K562 (cell line): ENCODE data around the gene UCP3. TPM values are rescaled to one million over a fixed set of nuclear protein-coding genes. Genes with fewer than 3 reads are reported as not detected.
A peak's percentile ranks its signal among the peaks of the same experiment; 100 is the strongest.

ENCODE experiments used
- C11orf30 ChIP-seq: fragments of 450-650 bp; IDR thresholded peaks from 2 replicates; pipeline ENCODE4 v1.6.1; 2016; ENCODE audit warnings: low read depth, mild to moderate bottlenecking
- CREBBP ChIP-seq: IDR thresholded peaks from one replicate; pipeline ENCODE4 v1.6.1; 2012; ENCODE audit warnings: low read depth, mild to moderate bottlenecking, control low read depth, inconsistent platforms, low read length
- MXI1 ChIP-seq: IDR thresholded peaks from 2 replicates; pipeline ENCODE4 v1.6.1; 2011; ENCODE audit warnings: low read depth, mild to moderate bottlenecking, improper control_type of control experiment, low read length
- MYBL2 ChIP-seq, 2 experiments: fragments of 450-650 bp in 1 of 2; sonication (generic) in 1 of 2; formaldehyde crosslinking in 1 of 2; IDR thresholded peaks; 2 replicates each; pipeline versions ENCODE4 v1.6.1 to v1.8.1; 2017 to 2022; ENCODE audit warnings: borderline replicate concordance in 1 of 2, inconsistent platforms in 1 of 2, low read depth in 1 of 2, mild to moderate bottlenecking in 1 of 2, missing genetic modification reagents in 1 of 2, moderate library complexity in 1 of 2
- RBM14 ChIP-seq: fragments of 200-400 bp; formaldehyde crosslinking; IDR thresholded peaks from 2 replicates; pipeline ENCODE4 v1.6.1; 2018; ENCODE audit warnings: low read depth, mild to moderate bottlenecking, low read length, moderate library complexity, borderline replicate concordance; ENCODE audit not compliant: insufficient read depth
- SP2 ChIP-seq: IDR thresholded peaks from 2 replicates; pipeline ENCODE4 v1.6.1; 2011; ENCODE audit warnings: mild to moderate bottlenecking, low read depth, low read length, moderate library complexity; ENCODE audit not compliant: poor library complexity, severe bottlenecking; ENCODE audit errors: extremely low read depth
- TRIM28 ChIP-seq: fragments of 450-650 bp; IDR thresholded peaks from 2 replicates; pipeline ENCODE4 v1.6.1; 2017
- ZNF175 ChIP-seq: fragments of 200-800 bp; sonication (Bioruptor generic); IDR thresholded peaks from 2 replicates; pipeline ENCODE4 v1.6.1; 2016; ENCODE audit warnings: low read depth, mild to moderate bottlenecking, missing genetic modification characterization, missing compliant biosample characterization
- ZNF3 ChIP-seq: fragments of 250-450 bp; sonication (Bioruptor Pico); IDR thresholded peaks from 2 replicates; pipeline ENCODE4 v1.5.0; 2021; ENCODE audit warnings: mild to moderate bottlenecking, moderate library complexity
- ZNF717 ChIP-seq: fragments of 250-450 bp; sonication (Bioruptor Pico); IDR thresholded peaks from 2 replicates; pipeline ENCODE4 v1.5.0; 2021
- polyA plus RNA-seq, 8 experiments: library from polyadenylated mRNA; depleted of rRNA in 4 of 8; stranded (reverse) in 5 of 8; unstranded in 3 of 8; fragments of >200 nt; fragmentation: Nextera tagmentation in 2 of 8; fragmentation: Illumina TruSeq in 1 of 8; extraction: Ambion mirVana in 2 of 8; extraction: Trizol in 1 of 8; gene quantifications; 2 replicates each; pipeline versions ENCODE4 v1.2.1 to v1.2.3, GENCODE V29; 2011 to 2014; ENCODE audit warnings: inconsistent platforms in 1 of 8, missing spikeins in 1 of 8
- total RNA-seq, 7 experiments: library from RNA; depleted of rRNA in 6 of 7; stranded (reverse); fragments of >200 nt in 6 of 7; fragmentation: Illumina TruSeq in 2 of 7; extraction: Trizol in 2 of 7; gene quantifications; 2 replicates each; pipeline versions ENCODE4 v1.2.1 to v1.2.3, GENCODE V29; 2011 to 2021; ENCODE audit warnings: low replicate concordance in 1 of 7
- TF ChIP-seq, protein P1 (sequence below): fragments of 200-600 bp; sonication (generic); IDR thresholded peaks from one replicate; pipeline ENCODE4 v1.6.1; 2012; ENCODE audit warnings: mild to moderate bottlenecking, low read depth, low read length, inconsistent platforms
- TF ChIP-seq, protein P2 (sequence below): fragments of 450-650 bp; IDR thresholded peaks from 2 replicates; pipeline ENCODE4 v1.6.1; 2016
- TF ChIP-seq, protein P3 (sequence below): IDR thresholded peaks from 3 replicates; pipeline ENCODE4 v1.6.1; 2011; ENCODE audit warnings: borderline replicate concordance, mild to moderate bottlenecking; ENCODE audit not compliant: insufficient read length, insufficient read depth

UCP3 gene
- total and polyA plus RNA-seq, 9 of the 15 experiments (the other 6 are each of a cell fraction or from before 2014, with no cell fraction given): 0.05 to 0.65 (median 0.25) TPM; not detected in 2

DNA sequence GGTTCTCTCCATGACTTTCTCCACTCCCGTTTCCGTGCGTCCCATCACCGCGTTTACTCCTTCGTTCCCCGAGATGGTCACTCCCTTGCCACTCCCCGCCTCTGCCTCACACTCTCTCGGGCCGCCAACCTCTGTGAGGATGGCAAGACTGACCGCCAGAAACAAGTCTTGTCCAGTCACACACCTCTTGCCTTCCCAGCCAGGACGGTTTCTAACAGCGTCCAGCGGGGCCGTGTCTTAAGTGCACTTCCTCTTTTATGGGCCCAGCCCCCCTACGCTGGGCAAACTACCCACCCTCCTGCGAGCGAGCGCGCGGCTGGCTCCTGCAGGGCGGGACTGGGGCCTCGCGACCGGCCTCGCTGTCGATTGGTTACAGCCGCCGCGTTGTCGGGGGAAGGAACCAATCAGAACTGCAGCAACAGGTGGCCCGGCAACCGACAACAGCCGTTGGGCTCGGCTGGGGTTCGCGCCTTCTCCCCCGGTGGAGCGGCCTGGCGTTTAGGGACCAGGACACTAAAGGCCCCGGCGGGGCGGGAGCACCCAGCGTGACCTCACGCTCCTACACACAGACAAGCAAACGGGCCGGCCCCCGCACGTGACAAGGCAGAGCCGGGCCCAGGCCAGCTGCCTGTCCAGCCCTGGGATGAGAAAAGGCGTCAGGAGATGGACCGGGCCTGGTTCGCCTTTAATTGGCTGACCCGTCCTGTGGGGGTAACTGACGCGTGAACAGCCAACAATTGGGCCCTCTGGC lies 25.7 kb downstream of the UCP3 start (continued):
- TF ChIP-seq, protein P1, sequence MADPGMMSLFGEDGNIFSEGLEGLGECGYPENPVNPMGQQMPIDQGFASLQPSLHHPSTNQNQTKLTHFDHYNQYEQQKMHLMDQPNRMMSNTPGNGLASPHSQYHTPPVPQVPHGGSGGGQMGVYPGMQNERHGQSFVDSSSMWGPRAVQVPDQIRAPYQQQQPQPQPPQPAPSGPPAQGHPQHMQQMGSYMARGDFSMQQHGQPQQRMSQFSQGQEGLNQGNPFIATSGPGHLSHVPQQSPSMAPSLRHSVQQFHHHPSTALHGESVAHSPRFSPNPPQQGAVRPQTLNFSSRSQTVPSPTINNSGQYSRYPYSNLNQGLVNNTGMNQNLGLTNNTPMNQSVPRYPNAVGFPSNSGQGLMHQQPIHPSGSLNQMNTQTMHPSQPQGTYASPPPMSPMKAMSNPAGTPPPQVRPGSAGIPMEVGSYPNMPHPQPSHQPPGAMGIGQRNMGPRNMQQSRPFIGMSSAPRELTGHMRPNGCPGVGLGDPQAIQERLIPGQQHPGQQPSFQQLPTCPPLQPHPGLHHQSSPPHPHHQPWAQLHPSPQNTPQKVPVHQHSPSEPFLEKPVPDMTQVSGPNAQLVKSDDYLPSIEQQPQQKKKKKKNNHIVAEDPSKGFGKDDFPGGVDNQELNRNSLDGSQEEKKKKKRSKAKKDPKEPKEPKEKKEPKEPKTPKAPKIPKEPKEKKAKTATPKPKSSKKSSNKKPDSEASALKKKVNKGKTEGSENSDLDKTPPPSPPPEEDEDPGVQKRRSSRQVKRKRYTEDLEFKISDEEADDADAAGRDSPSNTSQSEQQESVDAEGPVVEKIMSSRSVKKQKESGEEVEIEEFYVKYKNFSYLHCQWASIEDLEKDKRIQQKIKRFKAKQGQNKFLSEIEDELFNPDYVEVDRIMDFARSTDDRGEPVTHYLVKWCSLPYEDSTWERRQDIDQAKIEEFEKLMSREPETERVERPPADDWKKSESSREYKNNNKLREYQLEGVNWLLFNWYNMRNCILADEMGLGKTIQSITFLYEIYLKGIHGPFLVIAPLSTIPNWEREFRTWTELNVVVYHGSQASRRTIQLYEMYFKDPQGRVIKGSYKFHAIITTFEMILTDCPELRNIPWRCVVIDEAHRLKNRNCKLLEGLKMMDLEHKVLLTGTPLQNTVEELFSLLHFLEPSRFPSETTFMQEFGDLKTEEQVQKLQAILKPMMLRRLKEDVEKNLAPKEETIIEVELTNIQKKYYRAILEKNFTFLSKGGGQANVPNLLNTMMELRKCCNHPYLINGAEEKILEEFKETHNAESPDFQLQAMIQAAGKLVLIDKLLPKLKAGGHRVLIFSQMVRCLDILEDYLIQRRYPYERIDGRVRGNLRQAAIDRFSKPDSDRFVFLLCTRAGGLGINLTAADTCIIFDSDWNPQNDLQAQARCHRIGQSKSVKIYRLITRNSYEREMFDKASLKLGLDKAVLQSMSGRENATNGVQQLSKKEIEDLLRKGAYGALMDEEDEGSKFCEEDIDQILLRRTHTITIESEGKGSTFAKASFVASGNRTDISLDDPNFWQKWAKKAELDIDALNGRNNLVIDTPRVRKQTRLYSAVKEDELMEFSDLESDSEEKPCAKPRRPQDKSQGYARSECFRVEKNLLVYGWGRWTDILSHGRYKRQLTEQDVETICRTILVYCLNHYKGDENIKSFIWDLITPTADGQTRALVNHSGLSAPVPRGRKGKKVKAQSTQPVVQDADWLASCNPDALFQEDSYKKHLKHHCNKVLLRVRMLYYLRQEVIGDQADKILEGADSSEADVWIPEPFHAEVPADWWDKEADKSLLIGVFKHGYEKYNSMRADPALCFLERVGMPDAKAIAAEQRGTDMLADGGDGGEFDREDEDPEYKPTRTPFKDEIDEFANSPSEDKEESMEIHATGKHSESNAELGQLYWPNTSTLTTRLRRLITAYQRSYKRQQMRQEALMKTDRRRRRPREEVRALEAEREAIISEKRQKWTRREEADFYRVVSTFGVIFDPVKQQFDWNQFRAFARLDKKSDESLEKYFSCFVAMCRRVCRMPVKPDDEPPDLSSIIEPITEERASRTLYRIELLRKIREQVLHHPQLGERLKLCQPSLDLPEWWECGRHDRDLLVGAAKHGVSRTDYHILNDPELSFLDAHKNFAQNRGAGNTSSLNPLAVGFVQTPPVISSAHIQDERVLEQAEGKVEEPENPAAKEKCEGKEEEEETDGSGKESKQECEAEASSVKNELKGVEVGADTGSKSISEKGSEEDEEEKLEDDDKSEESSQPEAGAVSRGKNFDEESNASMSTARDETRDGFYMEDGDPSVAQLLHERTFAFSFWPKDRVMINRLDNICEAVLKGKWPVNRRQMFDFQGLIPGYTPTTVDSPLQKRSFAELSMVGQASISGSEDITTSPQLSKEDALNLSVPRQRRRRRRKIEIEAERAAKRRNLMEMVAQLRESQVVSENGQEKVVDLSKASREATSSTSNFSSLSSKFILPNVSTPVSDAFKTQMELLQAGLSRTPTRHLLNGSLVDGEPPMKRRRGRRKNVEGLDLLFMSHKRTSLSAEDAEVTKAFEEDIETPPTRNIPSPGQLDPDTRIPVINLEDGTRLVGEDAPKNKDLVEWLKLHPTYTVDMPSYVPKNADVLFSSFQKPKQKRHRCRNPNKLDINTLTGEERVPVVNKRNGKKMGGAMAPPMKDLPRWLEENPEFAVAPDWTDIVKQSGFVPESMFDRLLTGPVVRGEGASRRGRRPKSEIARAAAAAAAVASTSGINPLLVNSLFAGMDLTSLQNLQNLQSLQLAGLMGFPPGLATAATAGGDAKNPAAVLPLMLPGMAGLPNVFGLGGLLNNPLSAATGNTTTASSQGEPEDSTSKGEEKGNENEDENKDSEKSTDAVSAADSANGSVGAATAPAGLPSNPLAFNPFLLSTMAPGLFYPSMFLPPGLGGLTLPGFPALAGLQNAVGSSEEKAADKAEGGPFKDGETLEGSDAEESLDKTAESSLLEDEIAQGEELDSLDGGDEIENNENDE: no peak
- TF ChIP-seq, protein P2, sequence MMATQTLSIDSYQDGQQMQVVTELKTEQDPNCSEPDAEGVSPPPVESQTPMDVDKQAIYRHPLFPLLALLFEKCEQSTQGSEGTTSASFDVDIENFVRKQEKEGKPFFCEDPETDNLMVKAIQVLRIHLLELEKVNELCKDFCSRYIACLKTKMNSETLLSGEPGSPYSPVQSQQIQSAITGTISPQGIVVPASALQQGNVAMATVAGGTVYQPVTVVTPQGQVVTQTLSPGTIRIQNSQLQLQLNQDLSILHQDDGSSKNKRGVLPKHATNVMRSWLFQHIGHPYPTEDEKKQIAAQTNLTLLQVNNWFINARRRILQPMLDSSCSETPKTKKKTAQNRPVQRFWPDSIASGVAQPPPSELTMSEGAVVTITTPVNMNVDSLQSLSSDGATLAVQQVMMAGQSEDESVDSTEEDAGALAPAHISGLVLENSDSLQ: peak; percentile 79
- TF ChIP-seq TRIM28 (no peak), MXI1 (no peak; the same call in 1 of the 2 replicates), SP2 (peak; percentile 45), C11orf30 (no peak), CREBBP (no peak), ZNF175 (peak; percentile 73; the same call in 1 of the 2 replicates), MYBL2 (IDR thresholded peaks at IDR 0.05; ENCODE audit: low read depth) (peak; percentile 95), MYBL2 (CRISPR knock-in tag; IDR thresholded peaks at IDR 0.05; ENCODE audit: borderline replicate concordance) (no peak), ZNF3 (no peak), RBM14 (no peak), ZNF717 (CRISPR knock-in tag) (no peak)
- TF ChIP-seq, protein P3, sequence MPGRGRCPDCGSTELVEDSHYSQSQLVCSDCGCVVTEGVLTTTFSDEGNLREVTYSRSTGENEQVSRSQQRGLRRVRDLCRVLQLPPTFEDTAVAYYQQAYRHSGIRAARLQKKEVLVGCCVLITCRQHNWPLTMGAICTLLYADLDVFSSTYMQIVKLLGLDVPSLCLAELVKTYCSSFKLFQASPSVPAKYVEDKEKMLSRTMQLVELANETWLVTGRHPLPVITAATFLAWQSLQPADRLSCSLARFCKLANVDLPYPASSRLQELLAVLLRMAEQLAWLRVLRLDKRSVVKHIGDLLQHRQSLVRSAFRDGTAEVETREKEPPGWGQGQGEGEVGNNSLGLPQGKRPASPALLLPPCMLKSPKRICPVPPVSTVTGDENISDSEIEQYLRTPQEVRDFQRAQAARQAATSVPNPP: no peak
